ENCODE measurements around the gene DOCK4.

DNA sequence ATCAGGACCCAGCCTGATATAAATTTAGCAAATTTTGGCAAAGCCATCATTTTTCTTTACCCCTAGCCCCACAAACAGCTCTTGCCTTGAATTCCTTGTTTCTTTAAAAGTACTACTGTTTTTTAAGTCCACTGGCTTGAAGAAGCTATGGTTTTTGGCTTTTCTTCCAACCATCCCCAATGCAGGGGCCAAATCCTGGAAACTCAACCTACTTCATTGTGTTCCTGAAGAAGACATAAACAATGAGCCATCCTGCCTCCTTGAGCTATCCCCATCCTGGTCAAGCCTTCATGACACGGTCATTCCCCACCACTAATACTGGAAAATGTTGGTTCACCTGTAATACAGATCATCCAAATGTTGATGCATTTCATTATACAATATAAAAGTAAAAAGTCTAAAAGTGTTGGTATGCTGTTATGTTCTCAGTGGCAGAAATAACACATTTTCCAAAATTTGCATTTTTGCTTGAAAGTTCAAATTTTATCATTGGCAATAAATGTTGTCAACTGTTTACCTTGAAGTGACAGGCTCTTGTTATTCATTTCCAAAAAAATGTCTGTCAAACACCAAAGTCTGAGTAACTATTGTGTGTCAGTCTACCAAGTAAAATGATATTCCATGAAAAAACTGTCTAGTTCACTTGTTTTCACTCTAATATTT lies 92.2 kb downstream of the DOCK4 start:
- TF ChIP-seq, protein P1, sequence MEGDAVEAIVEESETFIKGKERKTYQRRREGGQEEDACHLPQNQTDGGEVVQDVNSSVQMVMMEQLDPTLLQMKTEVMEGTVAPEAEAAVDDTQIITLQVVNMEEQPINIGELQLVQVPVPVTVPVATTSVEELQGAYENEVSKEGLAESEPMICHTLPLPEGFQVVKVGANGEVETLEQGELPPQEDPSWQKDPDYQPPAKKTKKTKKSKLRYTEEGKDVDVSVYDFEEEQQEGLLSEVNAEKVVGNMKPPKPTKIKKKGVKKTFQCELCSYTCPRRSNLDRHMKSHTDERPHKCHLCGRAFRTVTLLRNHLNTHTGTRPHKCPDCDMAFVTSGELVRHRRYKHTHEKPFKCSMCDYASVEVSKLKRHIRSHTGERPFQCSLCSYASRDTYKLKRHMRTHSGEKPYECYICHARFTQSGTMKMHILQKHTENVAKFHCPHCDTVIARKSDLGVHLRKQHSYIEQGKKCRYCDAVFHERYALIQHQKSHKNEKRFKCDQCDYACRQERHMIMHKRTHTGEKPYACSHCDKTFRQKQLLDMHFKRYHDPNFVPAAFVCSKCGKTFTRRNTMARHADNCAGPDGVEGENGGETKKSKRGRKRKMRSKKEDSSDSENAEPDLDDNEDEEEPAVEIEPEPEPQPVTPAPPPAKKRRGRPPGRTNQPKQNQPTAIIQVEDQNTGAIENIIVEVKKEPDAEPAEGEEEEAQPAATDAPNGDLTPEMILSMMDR (IDR thresholded peaks at IDR 0.05; ENCODE audit: insufficient read depth, low read length) = no peak
- TF ChIP-seq SPI1 (IDR thresholded peaks at IDR 0.05; ENCODE audit: borderline replicate concordance, low read depth) = no peak
- TF ChIP-seq POLR2AphosphoS5 (IDR thresholded peaks at IDR 0.05; ENCODE audit: low read depth) = no peak
- TF ChIP-seq, protein P2, sequence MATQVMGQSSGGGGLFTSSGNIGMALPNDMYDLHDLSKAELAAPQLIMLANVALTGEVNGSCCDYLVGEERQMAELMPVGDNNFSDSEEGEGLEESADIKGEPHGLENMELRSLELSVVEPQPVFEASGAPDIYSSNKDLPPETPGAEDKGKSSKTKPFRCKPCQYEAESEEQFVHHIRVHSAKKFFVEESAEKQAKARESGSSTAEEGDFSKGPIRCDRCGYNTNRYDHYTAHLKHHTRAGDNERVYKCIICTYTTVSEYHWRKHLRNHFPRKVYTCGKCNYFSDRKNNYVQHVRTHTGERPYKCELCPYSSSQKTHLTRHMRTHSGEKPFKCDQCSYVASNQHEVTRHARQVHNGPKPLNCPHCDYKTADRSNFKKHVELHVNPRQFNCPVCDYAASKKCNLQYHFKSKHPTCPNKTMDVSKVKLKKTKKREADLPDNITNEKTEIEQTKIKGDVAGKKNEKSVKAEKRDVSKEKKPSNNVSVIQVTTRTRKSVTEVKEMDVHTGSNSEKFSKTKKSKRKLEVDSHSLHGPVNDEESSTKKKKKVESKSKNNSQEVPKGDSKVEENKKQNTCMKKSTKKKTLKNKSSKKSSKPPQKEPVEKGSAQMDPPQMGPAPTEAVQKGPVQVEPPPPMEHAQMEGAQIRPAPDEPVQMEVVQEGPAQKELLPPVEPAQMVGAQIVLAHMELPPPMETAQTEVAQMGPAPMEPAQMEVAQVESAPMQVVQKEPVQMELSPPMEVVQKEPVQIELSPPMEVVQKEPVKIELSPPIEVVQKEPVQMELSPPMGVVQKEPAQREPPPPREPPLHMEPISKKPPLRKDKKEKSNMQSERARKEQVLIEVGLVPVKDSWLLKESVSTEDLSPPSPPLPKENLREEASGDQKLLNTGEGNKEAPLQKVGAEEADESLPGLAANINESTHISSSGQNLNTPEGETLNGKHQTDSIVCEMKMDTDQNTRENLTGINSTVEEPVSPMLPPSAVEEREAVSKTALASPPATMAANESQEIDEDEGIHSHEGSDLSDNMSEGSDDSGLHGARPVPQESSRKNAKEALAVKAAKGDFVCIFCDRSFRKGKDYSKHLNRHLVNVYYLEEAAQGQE (IDR thresholded peaks at IDR 0.05; ENCODE audit: insufficient replicate concordance, low read depth) = no peak
- TF ChIP-seq GABPA (IDR thresholded peaks at IDR 0.05; ENCODE audit: low read depth) = no peak
